Peyer's patch (tissue), 4 donors: ENCODE data around the gene FKBP8.

ENCODE experiments used
- CTCF ChIP-seq, 6 experiments: fragments of 450-650 bp in 4 of 6; fragments of 200-600 bp in 2 of 6; sonication (generic) in 1 of 6; IDR thresholded peaks; one replicate each; pipeline ENCODE4 v1.5.1; 2017 to 2019; ENCODE audit warnings: antibody characterized with exemption in 6 of 6, mild to moderate bottlenecking in 3 of 6, moderate library complexity in 1 of 6
- POLR2A ChIP-seq, 2 donors: fragments of 450-650 bp; IDR thresholded peaks; one replicate each; pipeline ENCODE4 v1.5.1; 2017; ENCODE audit warnings: antibody characterized with exemption in 2 of 2, mild to moderate bottlenecking in 2 of 2, moderate library complexity in 2 of 2

- peak in 2 of 6 experiments; percentile 13 to 27 for TF ChIP-seq CTCF (IDR thresholded peaks at IDR 0.05)
- TF ChIP-seq POLR2A (IDR thresholded peaks at IDR 0.05) = no peak
These were observed 47.0 kb downstream of the FKBP8 start for GRCh38 chr19:18496167-18496979.
